OCI-M1 (cell line): Measurements from ENCODE around the gene MRM3.
"Not testable (repeated sequence)": the region's sequence is repeated elsewhere in the genome, so short reads cannot be mapped to it uniquely, and the experiment has no call there.

Experiments used
- DNase-seq: peaks from one replicate; lab custom pipeline; 2025; lab: John Stamatoyannopoulos, UW

MRM3 gene

DNA sequence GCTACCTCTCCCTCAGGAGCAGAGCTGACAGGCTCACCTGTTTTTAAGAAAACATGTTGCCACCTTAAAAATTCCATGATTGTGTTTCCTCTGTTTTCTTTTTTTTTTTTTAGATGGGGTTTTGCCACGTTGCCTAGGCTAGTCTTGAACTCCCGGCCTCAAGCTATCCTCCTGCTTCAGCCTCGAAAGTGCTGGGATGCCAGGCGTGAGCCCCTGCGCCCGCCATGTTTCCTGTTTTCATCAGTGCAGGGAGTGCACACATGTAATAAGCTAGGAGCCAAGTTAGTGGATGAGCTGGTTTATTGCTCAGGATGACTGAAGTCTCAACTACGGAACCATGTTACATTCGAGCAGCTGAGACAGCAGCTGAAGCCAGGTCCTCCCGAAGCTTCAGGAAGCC is 13.6 kb downstream of the MRM3 start:
- no peak for DNase-seq

DNA sequence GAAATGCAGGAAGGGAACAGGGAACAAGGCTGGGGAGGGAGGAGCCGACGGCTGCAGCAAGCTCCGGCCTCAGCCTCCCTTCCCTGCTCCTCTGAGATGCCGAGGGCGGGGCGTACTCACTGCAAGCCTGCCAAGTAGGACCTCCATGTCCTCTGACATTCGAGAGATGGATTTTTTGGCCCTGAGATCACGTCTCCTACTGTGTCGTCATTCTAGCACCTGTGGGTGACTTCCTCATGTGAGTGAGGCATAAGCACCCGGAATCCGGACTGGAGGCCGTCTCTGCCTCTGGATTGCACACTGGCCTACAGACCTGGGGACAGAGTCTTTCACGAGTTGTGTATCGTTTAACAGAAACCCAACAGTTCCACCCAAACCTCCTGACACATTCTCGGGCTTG is 14.5 kb downstream of the MRM3 start:
- no peak for DNase-seq

DNA sequence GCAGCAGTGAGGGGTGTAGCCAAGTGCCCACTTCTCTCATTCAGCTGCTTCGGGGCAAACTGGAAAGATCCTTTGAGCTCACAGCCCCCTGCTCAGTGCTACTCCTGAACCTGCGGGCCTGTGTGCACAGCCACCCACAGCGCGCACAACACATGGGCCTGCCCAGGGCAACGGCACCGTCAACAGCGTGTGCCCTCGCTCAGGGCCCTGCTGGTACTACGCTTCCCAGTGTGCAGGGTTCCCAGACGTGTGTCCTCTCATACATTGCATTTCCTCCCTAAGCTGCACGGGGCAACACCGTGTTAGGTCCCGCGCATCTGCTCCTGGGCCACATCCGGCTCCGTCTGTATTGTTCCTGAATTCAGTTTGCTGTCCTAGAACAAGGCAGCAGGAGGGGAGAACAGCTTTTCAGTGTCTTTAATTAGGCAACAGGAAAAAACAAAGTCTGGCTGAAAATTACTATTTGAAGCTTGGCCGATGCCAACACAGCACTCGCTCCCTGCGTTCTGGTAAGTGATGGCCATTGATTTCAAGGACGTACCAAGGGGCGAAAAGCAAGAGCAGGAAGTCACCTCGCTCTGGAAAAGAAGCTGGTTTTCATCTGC is 15.2 kb downstream of the MRM3 start:
- DNase-seq: no peak

DNA sequence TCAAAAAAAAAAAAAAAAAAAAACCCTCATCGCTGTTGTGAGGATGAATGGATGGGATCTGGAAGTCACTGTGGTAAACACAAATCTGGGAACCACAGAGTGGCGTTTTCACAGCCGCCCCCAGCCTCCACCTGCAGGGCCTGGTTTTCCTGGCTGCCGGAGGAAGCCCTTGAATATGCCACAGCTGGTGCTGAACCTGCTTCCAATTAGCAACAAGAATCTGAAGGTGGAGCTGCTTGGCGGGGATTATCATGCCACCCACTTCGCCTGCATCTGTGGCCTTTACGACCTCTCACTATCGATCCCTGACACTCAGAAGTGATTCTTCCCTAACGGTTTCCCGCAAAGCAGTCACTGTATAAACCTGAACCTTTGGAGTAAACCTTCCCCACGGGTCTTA is 16.1 kb downstream of the MRM3 start:
- DNase-seq: no peak

DNA sequence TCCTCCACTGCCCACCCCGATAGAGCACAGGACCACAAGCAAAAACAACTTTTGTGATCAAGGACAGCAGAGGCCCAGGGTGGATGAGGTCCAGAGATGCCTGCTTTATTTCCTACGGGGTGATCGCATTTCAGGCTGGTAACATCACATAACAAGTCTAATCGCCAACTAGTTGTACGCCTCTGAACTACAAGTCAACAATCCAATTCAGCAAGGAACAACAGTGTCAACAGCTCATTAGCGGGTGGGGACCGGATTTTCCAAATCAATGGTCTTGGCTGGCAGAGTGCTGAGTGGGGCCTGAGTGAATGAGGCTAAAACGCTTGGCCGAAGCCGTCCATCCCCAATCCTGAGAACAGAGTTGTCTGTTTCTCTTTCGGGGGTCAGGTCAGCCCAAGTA is 17.1 kb downstream of the MRM3 start:
- DNase-seq: no peak

DNA sequence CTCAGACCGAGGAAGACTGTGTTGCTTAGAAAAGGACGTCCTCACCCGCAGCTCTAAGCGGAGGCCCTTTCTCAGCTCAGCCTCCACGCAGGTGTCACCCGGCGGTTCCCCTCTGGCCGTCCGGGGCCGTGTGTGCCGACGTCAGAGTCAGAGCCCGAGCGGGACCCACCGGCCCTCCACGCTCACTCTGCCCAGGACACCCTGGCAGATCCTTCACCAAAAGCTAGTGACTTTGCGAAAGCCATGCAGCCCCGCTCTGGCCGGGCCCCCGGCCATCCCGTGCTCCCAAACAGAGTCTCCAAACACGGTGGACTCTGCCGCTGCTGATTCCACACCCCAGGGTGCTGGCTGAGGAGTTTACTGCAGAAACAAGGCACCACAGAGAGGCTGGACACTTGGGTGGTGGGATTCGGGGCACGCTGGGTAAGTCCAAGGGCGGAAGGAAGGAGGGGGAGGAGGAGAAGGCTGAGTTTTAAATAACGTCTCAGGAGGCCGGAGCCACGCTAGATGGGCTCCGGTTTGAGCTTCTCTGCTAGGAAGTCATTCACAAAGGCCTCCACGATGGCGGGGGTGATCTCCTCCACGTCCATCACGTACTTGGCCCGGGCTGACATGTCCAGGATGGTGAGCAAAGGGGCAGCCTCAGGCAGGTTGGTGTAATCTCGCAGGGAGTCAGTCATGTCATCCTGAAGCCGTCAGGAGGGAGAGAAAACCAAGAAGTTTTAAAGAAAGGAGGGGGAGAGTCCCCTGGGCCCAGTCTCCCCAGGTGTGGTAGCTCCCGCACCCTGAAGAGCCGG is 18.5 kb downstream of the MRM3 start:
- DNase-seq: no peak

DNA sequence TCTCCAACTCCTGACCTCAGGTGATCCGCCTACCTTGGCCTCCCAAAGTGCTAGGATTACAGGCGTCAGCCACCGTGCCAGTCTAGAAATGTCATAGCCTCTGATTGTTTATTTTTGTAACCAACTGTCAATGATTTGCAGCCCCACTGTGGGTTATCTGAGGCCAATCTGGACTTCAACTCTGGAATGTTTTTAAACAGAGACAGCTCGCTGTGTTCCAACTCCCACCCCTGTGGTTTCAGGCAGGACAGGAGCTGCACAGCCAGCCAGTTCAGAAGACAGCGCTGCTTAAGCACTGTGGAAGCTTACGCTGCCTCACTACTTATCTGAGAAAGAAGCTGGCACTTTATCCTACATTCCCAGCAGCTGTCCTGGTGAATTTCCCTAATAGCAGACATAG is 19.5 kb downstream of the MRM3 start:
- DNase-seq: no peak

DNA sequence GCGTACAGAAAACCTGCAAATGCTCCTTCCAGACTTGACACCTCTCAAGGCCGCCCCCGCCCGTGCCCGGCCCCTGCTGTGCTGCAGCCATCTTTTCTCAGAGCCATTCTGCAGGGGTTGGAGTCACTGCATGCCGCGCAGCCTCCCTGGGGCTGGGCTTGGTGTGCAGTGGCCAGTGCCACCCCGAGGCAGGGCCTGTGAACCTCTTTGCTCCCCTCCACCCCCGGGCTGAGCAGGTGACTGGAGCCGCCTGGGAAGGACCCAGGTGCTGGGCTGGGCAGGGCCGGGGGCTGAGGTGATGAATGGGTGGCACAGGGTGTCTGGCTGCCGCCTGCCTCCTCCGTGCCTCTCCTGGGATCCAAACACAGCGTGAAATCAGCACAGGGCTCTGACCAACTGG is 20.3 kb downstream of the MRM3 start:
- DNase-seq: no peak

DNA sequence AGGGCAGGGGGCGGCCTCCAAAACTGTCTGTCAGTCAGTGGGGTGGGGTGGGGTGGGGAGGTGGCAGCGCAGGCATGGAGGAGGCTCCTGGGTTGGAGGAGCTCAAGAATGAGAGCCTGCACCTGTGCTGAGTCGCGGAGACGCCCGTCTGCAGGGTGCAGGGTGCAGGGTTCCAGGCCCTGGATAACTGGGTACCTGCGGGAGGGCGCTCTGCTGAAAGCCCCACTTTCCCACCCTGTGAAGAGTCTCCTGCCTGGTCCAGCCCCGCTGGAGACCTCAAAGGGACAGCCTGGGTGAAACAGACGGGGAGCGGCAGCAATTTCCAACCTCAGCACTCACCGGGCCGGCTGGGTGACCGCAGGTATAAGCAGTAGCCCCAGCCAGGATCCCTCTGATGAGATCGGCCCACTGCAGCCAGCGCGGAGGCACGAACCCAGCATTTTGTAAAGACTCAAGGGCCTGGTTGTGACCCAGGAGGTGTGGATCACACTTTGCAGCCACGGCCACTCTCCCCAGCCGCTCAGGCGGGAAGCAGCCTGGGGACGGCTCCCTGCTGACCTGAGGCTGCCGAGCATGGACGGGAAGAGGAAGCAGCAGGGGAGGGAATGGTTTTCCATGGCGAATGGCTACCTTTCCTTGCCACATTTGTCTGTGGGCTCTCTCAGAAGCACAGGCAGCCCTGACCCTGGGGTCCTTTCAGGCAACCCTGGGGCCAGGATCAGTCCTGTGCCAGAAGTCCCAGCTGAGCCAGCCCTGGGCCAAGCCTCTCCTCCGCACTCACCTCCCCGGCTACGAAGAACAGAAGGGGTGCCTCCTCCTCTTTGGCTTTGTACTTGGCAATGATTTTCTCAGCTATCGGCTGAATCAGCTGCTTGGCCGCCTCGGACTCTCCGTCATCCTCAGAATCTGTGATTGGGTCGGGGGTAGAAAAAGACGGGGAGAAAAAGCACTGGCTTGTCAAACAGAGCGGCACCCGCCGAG is 21.0 kb downstream of the MRM3 start:
- no peak for DNase-seq

DNA sequence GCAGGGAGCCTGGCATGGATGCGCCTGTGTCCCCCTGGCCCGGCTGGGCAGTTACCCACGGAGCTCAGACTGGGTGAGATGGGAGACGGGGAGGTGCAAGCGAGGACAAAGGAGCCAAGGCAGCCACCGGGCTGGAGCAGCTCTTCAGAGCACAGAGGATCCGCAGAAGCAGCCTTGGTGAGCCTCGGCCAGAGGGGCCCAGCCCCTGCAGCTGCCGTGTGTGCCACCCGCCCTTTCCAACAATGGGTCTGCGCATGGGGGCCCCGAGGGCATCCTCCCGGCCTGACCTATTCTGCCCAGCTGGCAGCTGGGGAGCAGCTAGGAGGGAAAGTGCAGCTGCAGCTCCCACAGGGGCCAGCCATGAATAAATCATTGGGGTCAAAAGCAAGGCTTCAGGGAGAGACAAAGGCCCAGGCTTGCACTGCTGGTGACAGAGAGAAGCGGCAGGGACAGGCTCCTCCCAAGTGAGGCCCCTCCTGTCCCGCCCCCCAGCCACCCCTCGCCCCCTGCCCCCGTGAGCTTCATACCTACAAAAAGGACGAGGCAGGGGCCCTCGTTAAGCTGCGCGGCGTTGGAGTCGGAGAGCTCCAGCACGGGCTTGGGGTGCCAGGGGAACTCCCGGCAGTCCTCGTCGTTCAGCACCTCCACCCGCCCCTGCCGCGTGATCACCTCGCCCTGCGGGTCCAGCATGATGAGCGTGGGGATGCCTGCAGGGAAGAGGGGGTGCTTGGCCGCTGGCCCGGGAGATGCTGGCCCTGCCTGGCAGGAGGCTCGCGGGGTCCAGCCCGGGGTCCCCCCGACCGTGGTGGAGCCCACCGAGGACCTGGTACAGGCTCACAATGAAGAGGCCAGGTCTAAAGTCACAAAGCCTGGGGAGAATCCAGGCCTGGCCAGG is 22.6 kb downstream of the MRM3 start:
- DNase-seq: no peak

DNA sequence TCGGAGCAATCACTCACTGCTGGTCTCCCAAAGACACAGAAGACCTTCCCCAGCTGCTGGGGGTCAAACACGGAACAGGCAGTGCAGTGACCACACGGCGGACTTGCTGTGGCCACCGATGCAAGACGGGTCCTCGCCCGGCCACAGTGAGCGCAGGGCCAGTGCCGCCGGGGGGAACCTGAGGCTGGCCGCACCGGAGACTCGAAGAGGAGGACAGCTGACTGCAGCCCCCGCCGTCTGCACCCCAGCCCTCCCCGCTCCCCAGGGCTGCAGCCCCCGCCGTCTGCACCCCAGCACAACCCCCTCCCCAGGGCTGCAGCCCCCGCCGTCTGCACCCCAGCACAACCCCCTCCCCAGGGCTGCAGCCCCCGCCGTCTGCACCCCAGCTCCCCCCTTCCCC is 23.7 kb downstream of the MRM3 start:
- not testable (repeated sequence) for DNase-seq

DNA sequence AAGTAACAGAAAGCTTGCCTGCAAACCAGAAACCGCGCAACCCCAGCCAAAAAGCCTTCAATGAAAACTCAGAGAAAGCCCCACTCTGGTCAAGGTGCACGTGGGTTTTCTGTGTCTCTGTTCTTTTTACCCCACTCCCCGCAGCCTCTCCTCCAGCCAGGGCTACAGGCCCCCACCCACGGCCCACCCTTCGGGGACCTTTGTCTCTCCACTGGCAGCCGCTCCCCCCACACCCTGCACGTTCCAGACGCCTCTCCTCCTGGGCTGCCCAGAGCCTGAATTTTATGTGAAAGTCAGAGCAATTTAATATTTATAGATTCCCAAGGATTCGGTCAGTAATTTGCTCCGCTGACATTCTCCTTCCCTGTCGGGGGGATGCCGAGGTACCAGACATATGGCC is 24.2 kb downstream of the MRM3 start:
- DNase-seq: no peak

DNA sequence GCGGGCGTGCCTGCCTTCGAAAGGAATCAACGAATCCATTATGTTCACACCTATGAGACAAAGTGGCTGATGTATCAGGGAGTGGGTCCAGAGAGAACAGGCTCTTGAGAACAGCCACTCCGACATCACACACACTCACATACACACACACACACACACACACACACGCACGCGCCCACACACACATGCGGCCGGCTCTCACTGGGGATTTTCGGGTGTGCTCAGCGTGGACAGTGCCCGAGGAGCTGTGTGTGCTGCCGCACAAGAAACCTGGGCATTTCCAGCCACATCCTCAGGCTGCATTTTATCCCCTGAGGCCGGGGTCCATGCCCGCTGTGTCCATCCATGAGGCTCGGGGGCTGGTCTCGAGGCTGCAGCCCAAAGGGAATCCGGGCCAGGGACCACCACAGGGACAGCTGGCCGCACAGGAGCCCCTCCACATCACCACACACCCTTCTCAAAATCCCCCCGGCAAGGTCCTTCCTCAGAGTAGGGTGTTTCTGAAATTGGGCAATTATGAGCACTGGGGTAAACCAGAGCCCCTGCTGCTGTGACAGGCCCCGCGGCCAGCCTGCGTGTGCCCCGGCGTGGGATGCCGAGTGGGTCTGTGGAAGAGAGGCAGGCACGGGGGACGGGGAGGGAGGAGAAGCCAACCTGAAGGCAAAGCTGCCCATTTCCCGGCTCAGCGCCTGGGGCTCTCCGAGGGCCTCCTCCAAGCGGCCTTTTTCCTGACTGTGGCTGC is 24.8 kb downstream of the MRM3 start:
- DNase-seq: no peak

DNA sequence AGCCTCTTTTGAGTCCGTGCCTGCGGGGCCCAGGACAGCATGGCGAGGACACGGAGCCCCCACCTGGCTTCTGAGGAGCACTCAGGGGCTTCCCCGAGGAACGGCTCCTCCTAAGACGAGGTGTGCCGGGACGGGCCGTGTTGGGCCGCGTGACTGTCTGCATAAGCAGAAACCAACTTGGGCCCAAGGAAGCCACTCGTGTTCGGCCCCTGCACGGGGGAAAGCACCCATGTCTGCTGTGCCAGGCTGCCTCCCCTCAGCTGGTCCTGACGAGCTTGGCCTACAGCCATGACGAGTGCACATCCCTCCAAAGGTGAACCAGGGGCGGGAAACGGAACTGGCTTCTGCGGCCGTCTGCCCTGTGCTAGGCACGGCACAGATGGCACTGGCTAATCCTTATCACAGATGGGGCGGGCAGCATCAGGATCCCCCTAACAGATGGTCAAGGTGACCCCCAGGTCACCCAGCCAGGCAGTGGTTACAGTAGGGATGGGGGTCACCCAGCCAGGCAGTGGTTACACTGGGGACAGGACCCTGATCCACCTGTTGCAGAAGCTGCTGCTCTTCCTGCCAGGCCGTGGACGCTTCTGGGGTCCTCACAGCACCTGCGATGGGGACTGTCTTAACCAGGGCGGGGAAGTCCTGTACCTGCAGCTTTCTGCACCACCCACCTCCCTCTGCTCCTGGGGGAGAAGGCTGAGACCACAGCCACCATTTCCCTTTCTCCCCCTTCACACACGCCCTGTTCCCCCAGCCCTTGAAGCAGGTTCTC is 25.6 kb downstream of the MRM3 start:
- no peak for DNase-seq

DNA sequence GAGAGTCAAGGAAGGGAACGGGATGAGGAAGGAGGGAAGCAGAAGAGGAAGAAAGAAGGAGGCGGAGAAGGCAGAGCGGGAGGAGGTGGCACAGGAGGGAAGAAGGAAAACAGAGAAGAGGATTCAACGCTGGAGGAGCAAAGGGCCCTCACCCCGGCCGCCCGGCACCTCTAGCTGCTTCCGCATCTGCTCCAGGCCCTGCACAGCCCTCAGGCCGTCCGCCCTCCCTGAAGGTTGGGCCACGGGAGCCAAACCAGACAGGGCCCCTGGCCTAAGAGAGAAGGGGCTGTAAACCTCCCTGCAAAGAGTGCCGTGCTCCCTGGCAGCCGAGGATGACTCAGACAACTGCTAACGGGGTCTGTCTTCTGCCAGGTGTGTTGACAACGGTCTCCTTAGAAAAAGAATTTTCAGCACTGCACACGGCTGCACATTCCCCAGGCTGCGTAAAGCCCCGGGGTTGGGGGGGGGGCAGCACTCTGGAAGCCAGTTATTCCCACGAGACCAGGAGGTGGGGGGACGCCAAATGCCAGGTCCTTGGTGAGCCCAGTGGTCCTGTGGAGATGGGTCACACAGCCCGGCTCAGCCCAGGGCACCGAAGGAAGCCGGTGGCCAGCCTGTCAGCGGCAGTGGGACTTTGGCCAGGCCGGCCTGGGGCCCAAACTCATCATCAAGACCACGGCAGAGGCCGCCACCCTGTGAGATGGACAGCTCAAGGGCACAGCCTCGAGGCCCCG is 29.1 kb downstream of the MRM3 start:
- DNase-seq: no peak

DNA sequence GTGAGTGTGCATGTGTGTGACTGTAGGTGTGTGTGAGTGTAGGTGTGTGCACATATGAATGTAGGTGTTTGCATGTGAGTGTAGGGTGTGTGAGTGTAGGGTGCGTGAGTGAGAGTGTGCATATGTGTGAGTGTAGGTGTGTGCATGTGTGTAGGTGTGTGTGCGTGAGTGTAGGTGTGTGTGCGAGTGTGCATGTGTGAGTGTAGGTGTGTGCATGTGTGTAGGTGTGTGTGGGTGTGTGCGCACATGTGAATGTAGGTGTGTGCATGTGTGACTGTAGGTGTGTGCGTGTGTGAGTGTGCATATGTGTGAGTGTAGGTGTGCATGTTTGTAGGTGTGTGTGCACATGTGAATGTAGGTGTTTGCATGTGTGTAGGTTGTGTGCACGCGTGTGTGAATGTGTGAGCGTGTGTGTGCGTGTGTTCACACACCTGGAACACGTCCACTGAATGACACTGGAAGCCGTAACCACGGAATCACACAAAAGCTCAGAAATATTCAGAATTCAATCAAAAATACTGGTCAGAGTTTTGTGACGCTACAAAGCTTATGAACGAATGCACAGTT is 30.6 kb downstream of the MRM3 start:
- DNase-seq: no peak

DNA sequence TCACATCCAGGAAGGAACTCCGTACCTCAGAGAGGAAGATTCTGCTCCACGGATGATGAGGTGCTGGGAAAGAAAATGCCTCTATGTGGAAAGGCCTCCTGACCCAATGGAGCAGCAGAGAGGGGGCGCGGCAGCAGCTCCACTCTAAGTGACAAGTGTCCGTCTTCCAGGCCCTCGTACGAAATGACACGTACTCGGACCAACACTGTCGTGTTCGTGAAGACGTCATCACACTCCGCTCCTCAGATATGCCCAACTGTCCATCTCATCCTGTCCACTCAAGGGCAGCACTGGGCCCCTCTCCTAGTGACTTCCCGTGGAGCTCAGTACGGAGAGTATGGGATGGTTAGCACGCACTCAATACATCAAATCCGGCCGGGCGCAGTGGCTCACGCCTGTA is 32.2 kb downstream of the MRM3 start:
- DNase-seq: no peak

DNA sequence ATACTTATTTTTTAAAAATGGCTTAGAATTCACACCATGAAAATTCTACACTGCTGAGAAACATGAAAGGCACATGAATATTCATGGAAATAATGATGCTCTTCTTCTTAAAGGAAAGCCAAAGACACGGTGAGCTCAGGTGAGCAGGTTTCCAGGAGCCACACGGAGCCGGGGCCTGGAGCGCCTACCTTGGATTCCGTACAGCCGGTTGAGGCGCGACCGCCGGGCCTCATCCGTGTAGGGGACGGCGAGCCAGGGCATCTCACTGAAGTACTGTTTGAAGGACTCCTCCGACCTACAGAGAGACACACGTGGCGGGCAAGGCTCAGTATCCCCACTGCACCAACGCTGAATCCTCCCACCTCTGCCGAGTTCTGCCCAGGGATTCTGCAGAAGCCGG is 37.1 kb downstream of the MRM3 start:
- DNase-seq: no peak

DNA sequence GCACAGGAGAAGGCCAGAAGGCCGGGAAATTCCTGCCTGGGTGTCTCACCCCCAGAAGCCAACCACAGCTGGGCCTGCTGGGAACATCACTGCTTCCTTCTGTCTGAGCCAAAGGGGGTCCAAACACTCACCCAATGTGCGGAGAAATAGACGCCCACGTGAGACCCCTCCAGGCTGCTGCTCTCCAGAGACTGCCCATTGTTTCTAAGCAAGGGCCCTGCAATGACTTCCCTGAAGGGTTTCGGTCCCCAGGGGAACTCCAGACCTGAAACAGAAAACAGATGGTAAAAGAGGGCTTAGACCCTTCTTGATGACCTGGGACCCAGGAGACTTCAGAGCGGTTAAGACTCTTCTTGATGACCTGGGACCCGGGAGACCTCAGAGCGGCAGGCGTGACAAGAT is 41.3 kb downstream of the MRM3 start:
- no peak for DNase-seq
